Fibroblast of villous mesenchyme (primary cell): ENCODE measurements around the gene PPP3CB. TPM values are rescaled to one million over a fixed set of nuclear protein-coding genes. Genes with fewer than 3 reads are reported as not detected.

Experiments used
- DNase-seq: peaks from one replicate; pipeline ENCODE4 v3.0.0-alpha.2; 2010; ENCODE audit warnings: low read depth
- H3K4me3 ChIP-seq: 2 replicates; pipeline ENCODE4 v1.5.1; 2011; ENCODE audit warnings: low read depth, mild to moderate bottlenecking, low read length
- total RNA-seq: library from RNA; depleted of rRNA; stranded (reverse); fragments of >200 nt; gene quantifications from 2 replicates; pipeline ENCODE4 v1.2.3, GENCODE V29; 2012
- TF ChIP-seq, protein P1 (sequence below): IDR thresholded peaks from 2 replicates; pipeline ENCODE4 v1.5.1; 2012; ENCODE audit warnings: low read depth, mild to moderate bottlenecking, low read length; ENCODE audit not compliant: insufficient read depth

Gene PPP3CB
- total RNA-seq, 1 donor = 27.2 TPM

DNA sequence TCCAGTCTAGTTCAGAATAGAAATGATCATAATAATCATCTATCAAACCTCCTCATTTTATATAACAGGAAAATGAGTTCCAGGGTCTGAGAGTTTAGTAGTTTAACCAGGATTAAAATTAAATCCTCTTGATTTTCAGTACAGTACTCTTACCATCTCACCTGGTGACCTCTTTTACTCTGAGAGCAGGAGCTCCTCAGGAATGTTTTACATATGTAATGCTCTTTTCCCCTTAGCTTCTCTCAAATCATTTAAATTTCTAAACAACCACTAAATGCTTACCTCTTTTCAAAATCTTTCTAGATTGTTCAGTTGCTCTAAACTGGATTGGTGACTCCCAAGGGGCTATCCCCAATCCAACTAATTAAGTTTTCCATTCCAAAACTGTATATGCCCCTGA lies 10.2 kb upstream of the PPP3CB start:
- no peak overlapping the region for H3K4me3 ChIP-seq
- DNase-seq = no peak
- TF ChIP-seq, protein P1, sequence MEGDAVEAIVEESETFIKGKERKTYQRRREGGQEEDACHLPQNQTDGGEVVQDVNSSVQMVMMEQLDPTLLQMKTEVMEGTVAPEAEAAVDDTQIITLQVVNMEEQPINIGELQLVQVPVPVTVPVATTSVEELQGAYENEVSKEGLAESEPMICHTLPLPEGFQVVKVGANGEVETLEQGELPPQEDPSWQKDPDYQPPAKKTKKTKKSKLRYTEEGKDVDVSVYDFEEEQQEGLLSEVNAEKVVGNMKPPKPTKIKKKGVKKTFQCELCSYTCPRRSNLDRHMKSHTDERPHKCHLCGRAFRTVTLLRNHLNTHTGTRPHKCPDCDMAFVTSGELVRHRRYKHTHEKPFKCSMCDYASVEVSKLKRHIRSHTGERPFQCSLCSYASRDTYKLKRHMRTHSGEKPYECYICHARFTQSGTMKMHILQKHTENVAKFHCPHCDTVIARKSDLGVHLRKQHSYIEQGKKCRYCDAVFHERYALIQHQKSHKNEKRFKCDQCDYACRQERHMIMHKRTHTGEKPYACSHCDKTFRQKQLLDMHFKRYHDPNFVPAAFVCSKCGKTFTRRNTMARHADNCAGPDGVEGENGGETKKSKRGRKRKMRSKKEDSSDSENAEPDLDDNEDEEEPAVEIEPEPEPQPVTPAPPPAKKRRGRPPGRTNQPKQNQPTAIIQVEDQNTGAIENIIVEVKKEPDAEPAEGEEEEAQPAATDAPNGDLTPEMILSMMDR = no peak

DNA sequence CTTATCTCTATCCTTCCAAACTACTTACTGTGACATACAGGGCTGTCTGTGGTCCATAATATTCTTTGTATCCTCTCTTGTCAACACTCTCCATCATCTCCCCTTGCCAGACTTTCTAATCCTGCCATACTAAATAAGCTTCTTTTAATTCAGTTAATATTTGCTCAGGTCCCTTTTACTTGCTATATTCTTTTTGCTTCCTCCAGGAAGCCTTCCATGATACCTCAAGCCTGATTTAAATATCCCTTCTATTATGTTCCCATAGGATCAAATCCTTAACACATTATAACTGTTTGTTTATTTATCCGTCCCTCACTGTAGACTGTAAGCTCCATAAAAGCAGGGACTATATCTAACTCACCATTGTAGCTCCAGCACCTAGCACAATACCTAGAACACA lies 7.2 kb upstream of the PPP3CB start:
- no peak for DNase-seq
- TF ChIP-seq, protein P1 = no peak

DNA sequence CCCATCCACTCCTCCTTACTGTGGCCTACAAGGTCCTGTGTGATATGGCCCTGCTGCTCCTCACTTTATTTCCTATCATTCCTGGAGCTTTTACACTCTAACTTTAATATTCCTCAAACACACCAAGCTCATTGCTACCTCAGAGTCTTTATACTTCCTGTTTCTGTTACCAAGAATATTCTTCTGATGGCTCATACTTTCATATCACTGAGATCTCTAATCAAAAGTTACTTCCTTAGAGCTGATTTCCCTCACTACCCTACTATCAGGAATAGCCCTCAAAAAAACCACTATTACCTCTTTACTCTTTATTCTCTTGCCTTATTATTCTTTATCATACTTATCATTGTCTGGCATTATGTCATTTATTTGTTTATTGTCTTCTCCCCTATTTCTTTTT lies 5.8 kb upstream of the PPP3CB start:
- no peak overlapping the region for H3K4me3 ChIP-seq
- TF ChIP-seq, protein P1 = no peak
- no peak for DNase-seq

More for the DNA sequence above, 7.2 kb upstream of the PPP3CB start:
- no peak overlapping the region for H3K4me3 ChIP-seq

DNA sequence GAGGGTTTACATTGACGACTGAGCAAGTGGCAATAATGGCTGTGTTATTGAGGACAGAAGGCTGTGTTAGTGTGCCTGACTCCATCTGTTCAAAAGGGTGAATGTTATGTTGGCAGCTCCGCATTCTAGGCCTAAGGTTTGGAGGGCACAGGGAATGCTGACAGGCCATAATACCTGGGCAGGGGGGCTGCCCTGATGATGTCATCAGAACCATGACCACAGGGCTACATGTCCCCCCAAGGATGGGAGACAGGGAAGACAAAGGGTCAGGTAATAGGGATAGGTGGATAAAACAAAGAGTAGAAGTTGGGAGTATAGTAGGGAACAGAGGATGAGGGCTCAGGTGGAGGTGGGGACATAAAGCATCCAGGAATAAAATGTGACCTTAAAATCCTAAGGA lies 1.8 kb upstream of the PPP3CB start:
- no peak for DNase-seq
- no peak overlapping the region for H3K4me3 ChIP-seq
- TF ChIP-seq, protein P1 = no peak

DNA sequence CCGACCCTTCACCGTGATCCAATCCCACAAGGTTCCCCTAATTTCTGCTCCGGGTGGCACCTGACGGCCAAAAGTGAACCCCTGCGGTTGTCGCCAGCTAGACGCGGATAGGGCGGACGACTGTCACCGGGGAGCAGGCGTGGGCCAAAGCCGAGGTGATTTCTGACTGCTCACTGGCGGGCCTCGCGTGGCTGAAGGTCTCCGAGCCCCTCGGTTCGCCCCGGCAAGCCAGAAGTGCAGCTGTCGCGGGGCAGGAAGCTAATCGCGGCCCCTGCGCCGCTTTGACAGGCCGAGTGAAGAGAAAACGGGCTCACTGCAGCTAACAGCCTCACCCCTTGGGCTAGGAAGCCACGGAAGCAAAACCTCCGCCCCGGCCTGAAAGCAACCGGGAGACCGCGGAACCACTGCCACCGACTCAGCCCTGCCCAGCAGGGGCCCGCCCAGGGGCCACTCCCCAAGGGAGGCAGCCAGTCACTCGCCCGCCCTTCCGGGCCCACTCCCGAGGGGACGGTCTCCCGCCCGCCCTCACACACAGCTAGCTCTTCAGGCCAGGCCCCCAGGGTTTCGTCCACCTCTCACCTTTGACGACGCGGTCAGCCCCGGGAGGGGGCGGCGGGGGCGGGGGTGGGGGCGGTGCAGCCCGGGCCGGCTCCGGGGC lies 469 bp downstream of the PPP3CB start:
- TF ChIP-seq, protein P1 = no peak
- DNase-seq = peak; percentile 93
- peak overlapping the region; percentile 94 for H3K4me3 ChIP-seq

DNA sequence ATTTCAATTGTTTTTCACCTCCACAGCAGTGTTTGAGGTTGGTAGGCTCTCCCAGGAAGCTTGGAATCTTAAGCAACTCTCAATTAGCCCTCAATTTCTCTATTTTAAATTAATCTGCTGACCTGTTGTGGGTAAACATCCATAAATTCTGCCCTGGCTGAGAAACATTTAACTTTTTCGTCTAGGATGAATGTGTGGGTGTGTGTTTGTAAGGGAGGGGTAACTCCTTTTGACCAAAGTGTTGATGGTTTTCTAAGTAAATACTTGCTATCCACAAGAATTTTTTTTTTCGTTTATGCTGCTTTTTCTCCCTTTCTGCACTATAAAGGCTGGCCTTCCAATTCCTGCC lies 973 bp downstream of the PPP3CB start:
- peak overlapping the region; percentile 94 for H3K4me3 ChIP-seq
- TF ChIP-seq, protein P1 = no peak
- peak; percentile 48 for DNase-seq

DNA sequence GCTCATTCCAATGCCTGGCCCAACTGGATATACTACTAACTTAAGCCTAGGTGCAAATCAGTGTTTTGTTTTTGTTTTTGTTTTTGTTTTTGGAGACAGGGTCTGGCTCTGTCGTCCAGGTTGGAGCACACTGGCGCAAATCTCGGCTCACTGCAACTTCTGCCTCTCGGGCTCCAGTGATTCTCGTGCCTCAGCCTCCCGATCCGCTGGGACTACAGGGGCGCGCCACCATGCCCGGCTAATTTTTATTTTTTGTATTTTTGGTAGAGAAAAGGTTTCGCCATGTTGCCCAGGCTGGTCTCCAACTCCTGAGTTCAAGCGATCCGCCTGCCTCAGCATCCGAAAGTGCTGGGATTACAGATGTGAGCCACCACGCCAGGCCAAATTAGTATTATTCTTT lies 1.6 kb downstream of the PPP3CB start:
- peak overlapping the region; percentile 94 for H3K4me3 ChIP-seq
- DNase-seq = no peak
- TF ChIP-seq, protein P1 = no peak
